GM19395 (cell line): ENCODE measurements around the gene NINL.

Experiments
- ATAC-seq: cut with Tn5 transposase; IDR thresholded peaks from one replicate; pipeline ENCODE4 v1.9.1; 2021; ENCODE audit warnings: mild to moderate bottlenecking, moderate library complexity; ENCODE audit not compliant: unreplicated experiment

NINL gene

GRCh38 chr20:25534845-25535244, 50.5 kb downstream of the NINL start:
- no peak for ATAC-seq

- ATAC-seq: no peak
Observed at GRCh38 chr20:25533920-25534700, 51.2 kb downstream of the NINL start.

GRCh38 chr20:25532971-25533391, 52.4 kb downstream of the NINL start:
- ATAC-seq: no peak

GRCh38 chr20:25532015-25532751, 53.1 kb downstream of the NINL start:
- no peak for ATAC-seq

- no peak for ATAC-seq
Observed at GRCh38 chr20:25529295-25529951, 55.9 kb downstream of the NINL start.

GRCh38 chr20:25527949-25528348, 57.4 kb downstream of the NINL start:
- ATAC-seq: no peak

- ATAC-seq: no peak
Observed at GRCh38 chr20:25526446-25526845, 58.9 kb downstream of the NINL start.

- no peak for ATAC-seq
Observed at GRCh38 chr20:25525867-25526266, 59.5 kb downstream of the NINL start.

GRCh38 chr20:25525295-25525694, 60.0 kb downstream of the NINL start:
- no peak for ATAC-seq

- no peak for ATAC-seq
Observed at GRCh38 chr20:25521382-25521781, 63.9 kb downstream of the NINL start.

GRCh38 chr20:25517124-25517523, 68.2 kb downstream of the NINL start:
- no peak for ATAC-seq

- ATAC-seq: no peak
Observed at GRCh38 chr20:25514747-25515340, 70.5 kb downstream of the NINL start.

GRCh38 chr20:25514195-25514594, 71.1 kb downstream of the NINL start:
- ATAC-seq: no peak

GRCh38 chr20:25512709-25513108, 72.6 kb downstream of the NINL start:
- no peak for ATAC-seq

- no peak for ATAC-seq
Observed at GRCh38 chr20:25511183-25511582, 74.1 kb downstream of the NINL start.

GRCh38 chr20:25510721-25511120, 74.6 kb downstream of the NINL start:
- ATAC-seq: no peak

- ATAC-seq: no peak
Observed at GRCh38 chr20:25510202-25510601, 75.1 kb downstream of the NINL start.

GRCh38 chr20:25509084-25509483, 76.2 kb downstream of the NINL start:
- no peak for ATAC-seq

- no peak for ATAC-seq
Observed at GRCh38 chr20:25508083-25508770, 77.1 kb downstream of the NINL start.

GRCh38 chr20:25507385-25508082, 77.8 kb downstream of the NINL start:
- no peak for ATAC-seq
